Activated CD4-positive, alpha-beta T cell treated with anti-CD3 and anti-CD28 coated beads, Interleukin-2, amount 50 U/mL, for 4 hours (primary cell): ENCODE measurements around the gene SLC47A1.
"Not testable (repeated sequence)": the region's sequence is repeated elsewhere in the genome, so short reads cannot be mapped to it uniquely, and the experiment has no call there.

ENCODE experiments used
- DNase-seq, 2 experiments: peaks; one replicate each; pipeline ENCODE4 v3.0.0-alpha.2; 2020

Gene SLC47A1, protein sequence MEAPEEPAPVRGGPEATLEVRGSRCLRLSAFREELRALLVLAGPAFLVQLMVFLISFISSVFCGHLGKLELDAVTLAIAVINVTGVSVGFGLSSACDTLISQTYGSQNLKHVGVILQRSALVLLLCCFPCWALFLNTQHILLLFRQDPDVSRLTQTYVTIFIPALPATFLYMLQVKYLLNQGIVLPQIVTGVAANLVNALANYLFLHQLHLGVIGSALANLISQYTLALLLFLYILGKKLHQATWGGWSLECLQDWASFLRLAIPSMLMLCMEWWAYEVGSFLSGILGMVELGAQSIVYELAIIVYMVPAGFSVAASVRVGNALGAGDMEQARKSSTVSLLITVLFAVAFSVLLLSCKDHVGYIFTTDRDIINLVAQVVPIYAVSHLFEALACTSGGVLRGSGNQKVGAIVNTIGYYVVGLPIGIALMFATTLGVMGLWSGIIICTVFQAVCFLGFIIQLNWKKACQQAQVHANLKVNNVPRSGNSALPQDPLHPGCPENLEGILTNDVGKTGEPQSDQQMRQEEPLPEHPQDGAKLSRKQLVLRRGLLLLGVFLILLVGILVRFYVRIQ

DNA sequence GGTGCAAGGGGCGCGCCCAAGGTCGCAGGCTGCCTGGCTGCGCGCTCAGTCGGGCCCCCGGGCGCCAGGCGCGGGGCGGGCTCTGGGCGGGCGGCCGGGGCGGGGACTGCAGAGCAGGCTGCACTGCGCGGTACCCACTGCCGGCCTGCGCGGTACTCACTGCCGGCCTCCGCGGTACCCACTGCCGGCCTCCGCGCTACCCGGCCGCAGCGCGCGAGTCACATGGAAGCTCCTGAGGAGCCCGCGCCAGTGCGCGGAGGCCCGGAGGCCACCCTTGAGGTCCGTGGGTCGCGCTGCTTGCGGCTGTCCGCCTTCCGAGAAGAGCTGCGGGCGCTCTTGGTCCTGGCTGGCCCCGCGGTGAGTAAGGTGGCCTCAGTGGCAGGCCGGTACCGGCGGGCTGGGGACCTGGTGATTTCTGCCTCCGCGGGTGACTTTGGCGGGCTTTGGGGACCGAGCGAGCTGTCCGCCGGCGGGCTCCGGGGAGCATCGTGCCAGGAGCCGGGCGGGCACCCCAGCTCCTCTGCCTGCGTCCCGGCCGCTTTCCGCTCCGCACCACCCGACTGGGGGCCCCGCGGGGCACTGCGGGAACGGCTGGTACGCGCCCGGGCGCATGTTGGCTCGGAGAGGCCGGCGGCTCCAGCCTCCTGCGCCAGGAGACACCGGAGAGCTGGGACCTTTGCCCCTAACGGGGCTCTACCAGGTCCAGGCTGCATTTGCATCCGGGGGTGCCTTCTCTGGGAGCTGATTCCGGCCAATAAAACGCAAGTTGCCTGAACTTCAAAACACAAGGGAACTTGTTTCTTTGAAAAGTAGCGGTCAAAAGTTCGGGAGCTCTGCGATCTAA is at the start of gene SLC47A1:
Gene SLC47A1 (plus strand): TSS at position 137 of the 844 bp plus-strand sequence. CDS start 86 bp downstream, at position 223.
- DNase-seq: no peak

DNA sequence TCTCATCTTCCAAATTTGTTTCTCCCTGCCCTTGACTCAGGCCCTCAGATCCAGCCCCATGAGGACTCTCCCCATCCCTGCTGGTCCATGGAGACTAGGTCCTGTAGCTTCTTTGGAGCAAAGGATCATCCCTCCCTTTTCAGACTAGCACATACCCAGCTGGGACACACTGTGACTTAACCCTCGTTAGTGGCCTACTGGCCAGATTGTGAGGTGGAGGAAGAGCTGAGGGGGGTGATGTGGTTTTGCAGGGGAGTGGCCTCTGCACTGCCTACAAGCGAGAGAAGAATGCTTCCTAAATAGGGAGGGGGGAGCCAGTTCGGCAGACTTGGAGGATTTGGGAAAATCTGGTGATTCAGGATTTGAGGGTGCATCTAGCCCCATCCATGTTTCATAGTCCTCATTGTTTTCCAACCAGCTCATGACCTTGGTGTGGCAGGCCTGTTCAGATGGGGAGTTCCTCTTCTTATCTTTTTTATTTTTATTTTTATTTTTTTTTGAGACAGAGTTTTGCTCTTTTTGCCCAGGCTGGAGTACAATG is 47.8 kb upstream of the SLC47A1 start:
- no peak for DNase-seq

DNA sequence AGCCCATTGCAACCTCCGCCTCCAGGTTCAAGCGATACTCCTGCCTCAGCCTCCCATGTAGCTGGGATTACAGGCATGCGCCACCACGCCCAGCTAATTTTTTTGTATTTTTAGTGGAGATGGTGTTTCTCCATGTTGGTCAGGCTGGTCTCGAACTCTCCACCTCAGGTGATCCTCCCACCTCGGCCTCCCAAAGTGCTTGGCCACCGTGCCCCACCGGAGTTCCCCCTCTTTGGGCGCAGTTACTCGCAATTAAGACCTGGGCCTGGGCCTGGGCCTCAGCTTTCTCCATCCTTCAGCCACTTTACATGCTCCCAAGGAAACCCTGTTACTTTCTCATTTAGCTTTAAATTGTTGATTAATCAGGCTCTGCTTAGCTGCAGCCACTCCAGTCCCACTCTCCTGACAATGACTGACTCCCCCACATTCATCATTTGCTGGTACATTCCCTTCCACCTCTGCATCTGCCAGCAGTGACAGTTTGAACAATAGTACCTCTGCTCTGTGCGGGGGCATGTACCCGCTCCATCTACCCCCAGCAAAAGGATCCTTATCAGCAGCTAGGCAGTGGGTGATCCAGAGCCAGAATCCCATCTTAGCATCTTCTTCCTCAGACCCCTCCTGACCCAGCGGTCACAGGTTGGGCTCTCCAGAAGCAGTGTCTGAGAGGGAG is 47.2 kb upstream of the SLC47A1 start:
- no peak for DNase-seq

DNA sequence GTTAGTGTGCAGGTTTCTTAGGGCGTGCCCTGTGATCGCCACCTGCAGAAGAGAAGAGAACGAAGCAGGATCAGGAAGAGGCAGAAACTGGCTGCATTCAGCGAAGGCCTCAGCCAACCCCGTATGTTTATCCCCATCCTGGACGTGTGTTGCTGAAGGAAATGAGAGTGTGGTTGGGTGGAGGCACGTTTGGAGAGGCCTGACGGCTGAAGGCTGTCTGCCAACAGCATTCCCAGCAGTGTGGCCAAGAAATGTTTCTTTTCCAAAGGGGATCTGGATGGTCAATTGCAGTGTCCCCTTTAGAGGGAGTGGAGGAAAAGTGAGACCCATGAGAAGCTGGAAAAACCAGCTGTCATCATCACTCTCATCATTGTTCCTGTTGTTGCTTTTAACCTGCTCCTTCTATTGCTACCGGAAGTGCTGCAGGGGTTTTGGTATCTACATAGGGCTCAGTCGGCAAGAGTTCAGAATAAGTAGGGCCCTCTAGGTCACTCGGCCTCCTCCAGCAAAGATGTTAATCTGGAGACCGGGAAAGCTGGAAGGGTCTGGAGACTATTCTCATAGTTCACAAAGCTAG is 46.5 kb upstream of the SLC47A1 start:
- DNase-seq: no peak

DNA sequence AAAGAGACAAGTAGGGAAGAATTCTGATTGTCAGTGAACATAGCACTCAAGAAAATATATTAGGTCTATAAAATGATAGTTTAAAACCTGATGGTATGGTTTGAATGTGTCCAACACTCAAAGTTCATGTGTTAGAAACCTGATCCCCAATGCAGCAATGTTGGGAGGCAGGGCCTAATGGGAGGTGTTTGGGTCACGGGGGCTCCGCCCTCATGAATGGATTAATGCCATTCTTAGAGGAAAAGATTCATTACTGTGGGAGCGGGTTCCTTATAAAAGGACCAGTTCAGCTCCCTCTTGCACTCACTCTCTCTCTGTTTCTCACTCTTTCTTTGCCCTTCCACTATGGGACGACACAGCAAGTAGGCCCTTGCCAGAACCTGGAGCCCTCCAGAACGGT is 41.5 kb upstream of the SLC47A1 start:
- no peak for DNase-seq

DNA sequence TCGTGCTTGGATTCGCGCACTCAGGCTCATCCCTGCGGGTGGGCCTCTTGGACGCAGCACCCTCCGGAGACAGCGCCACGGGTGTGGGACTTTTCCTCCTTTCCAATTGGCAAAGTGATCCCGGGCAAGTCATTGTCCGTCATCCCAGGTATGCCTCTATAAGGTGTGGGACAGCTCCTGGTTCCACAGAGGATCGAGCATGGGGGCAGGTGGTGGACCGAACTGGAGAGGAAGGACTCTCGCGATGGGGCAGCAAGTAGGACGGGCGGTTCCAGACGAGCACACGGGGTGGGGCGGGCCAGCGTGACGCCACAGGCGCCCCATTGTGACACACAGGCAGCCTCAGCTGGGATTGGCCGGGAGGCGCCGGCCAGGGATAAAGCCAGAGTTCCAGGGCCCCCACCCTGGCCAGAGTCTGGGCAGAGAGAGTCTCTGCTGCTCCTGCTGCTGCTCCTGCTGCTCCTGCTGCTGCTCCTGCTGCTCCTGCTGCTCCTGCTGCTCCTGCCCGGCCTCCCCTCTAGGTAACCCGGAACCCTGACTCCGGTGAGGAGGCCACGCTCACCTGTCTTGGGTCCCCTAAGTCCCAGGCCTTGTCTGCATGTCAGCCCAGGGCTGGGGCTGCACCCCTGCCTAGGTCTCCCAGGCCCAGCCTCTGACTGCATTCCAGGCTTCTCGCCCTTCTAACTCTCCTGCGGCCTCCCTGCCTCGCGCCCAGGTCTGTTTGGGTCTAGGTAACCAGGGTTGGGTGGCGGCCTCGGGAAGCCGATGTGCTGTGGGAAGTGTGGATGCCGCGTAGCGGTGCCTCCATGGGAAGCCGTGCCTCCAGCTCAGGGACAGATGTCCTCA is 38.5 kb upstream of the SLC47A1 start:
- DNase-seq: no peak

DNA sequence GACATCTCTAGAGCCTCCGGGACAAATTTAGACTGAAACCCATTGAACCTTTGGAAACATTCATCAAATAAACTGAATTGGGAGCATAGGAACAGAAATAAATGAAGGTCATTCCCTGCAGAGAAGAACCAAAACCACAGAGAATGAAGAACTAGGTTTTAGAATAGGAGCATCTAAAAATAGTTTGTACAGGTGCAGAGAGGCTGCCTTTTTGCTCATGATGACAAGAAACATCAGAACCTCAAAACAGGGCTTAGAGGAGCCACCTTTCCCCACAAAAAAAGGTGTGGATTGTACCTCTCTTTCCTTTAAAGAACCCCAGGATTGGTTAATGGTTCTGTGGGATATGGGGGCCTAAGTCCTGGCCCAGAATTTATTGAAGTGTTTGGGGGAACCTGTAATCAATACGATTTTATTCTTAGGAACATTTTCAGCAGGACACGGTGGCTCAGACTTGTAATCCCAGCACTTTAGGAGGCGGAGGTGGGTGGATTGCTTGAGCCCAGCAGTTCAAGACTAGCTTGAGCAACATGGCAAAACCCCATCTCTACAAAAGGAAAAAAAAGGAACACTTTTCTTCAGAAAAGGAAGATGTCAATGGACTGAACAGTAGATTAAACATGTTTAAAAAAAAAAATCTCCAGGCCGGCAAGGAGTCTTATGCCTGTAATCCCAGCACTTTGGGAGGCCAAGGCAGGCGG is 37.7 kb upstream of the SLC47A1 start:
- DNase-seq: no peak

DNA sequence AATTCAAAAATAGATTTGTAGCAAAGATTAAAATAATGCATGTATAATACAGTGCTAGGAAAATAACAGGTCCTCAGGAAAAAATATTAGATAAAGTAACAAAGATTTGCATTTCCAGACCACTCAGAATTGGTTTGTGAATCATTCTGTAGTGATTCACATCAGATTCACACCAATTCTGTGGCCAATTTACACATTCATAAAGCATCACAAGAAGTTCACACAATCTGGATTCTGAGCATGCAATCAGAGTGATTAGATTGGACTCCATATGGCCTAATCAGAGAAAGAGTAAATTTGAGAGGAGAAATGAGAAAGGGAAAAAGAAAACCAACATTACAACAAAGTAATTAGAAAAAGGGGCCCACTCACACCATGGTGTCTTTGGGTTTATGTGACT is 36.0 kb upstream of the SLC47A1 start:
- DNase-seq: no peak

DNA sequence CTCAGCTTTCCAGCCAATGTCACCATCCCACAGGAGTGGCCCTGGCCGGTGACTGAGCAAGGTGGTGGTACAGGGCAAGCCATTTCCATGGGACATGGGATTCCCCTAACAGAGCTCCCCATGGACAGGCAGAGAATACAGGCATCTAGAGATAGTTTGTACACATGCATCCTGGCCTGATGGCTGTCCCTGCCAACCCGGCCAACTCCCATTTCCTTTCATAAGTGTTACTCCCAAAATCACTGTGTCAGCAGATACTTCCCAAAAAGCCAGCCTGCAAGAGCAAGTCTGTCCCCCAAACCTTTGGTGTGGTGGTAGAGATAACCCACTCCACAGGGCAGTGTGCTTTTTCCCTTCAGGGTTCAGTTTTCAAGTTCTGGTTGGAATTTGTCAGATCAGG is 32.4 kb upstream of the SLC47A1 start:
- no peak for DNase-seq

DNA sequence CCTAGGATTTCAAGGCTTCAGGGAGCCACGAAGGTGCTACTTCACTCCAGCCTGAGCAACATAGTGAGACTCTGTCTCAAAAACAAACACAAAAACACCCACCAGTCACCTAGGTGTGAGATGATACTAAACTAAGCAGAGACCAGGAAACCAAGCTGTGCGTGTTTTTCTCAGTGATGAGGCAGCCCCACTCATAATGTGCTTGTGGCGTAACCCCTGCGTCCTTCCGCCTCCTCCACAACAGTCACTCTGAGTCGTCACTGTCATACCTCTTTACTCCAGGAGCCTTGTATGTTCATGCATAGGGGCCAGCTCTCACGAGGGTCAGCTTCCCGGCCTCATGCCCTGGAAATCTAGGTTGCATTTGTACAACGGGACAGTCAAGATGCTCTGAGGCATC is 31.1 kb upstream of the SLC47A1 start:
- DNase-seq: no peak

DNA sequence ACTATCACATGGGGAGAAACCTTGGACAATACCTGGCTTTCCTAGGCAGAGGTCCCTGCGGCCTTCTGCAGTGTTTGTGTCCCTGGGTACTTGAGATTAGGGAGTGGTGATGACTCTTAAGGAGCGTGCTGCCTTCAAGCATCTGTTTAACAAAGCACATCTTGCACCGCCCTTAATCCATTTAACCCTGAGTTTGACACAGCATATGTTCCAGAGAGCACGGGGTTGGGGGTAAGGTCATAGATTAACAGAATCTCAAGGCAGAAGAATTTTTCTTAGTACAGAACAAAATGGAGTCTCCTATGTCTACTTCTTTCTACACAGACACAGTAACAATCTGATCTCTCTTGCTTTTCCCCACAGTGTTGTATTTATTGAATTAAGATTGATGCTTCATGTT is 28.1 kb upstream of the SLC47A1 start:
- not testable (repeated sequence) for DNase-seq

DNA sequence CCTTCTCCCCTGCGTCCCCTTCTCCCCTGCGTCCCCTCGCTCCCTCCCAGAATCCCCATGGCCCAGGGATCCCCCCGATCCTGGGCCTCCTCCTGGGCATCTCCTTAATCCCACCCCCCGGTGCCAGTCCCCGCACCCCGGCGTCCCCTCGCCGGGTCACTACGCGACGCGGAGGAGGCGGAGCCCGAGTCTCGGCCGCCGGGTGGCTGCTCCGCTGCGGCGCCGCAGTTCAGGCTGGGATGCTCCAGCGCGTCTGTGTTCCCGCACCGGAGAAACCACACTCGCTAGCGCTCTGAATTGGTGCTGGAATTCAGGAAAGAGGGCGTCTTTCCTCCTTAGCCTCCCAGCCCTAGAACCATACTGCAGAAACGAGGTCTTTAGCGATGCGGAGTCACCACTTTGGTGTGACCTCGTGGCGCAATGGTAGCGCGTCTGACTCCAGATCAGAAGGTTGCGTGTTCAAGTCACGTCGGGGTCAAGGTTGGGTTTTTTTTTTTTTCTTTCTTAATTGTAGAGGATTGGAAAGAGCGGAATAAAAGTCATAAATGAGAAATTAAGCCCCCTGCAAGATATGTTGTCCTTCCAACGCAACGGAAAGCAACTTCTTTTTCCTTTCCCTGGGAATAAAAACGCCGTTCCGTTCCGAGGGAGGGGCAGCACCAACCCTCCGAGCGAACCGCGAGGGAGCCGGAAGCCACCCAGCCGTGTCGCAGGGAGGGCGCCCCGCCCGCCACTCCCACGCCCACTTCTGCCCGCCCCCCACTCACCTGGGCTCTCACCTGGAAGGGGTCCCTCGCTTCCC is 25.7 kb upstream of the SLC47A1 start:
- DNase-seq: peak; percentile 74 to 82

DNA sequence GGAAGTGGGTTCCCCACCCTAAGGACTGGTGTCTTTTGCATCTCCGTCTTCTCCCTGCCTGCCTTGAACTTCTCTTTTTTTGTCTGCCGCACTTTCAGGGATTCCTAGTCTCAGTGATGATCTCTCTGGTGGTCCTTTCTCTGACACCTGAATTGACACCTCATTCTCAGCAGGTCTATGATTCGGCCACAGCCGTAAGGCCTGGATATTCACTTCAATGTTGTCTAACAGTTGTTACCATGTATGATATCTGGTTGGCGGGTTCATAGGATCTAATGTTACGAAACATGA is 25.1 kb upstream of the SLC47A1 start:
- DNase-seq: no peak

DNA sequence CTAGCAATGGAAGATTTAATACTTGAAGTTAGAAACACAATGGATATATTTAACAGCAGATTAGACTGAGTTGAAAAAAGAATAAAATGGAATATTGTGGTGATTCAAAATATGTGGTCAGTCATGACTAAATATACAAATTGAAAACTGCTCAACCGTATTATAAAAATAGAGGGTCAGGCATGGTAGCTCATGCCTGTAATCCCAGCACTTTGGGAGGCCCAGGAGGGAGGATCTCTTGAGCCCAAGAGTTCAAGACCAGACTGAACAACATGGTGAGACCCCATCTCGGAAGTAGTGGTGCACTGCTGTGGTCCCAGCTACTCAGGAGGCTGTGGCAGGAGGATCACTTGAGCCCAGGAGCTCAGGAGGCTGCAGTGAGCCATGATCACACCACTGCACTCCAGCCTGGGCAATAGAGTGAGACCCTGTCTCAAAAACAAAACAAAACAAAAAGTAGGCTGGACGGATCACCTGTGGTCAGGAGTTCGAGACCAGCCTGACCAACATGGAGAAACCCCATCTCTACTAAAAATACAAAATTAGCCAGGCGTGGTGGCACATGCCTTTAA is 24.3 kb upstream of the SLC47A1 start:
- not testable (repeated sequence) for DNase-seq

DNA sequence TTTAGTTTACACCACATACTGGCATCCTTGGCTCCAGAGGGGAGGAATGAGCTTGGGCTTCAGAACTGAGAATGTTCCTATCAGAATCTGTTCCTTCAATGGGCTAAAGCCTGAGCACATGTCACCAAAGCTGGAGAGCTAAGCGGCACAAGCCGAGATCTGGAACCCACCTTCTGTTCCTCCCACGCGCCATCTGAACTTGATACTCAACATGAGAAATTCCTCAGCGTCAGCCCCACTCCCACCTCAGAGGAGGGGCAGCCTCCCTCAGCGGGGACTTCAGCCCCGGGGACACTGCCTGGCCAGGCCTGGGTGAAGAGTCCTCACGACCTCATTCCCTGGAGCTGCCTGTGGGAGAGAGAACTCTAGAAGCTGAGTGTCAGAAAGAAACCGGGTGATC is 22.8 kb upstream of the SLC47A1 start:
- DNase-seq: no peak

DNA sequence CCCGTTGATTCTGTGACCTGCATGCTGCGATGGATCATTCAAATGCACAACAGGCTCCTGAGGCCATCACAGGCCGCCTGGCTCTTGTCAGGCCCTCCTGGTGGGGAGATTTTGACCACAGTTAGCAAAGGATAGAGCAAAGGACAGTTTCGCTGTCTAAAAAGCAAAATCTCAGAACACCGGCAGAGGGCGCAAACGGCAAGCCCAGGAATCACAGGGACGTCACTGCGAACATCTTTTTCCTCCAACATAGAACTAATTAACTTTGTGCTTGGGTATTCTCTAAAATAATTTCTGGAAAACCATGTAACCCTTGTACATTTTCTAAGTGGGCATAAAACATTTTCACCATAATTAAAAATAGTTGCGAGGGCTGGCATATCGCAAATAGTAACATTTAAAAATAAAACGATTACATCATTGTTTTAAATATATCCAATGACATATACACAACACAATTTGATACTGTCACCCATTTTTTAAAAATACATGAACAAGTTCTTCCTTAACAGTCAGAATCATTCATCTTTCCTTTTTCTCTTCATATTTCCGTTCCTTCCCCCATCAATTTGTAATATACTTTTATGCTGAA is 19.7 kb upstream of the SLC47A1 start:
- DNase-seq: peak; percentile 56 to 59

DNA sequence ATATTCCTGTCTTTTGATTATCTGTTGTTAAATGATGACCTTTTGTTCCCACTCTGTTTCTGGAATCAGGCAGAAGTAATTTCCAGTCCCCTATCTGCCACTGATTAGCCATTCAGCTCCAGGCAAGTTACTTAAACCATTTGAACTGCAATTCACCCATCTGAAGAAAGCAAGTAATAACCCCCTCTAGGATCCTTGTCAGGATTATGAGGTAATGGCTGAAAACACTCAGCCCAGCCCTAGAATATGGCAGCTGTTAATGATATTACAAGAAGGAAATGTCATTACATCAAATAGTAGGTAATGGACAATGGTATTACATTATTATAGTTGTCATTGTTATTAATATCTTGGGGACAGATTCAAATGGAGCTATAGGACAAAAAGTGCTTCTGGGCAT is 16.0 kb upstream of the SLC47A1 start:
- DNase-seq: no peak

DNA sequence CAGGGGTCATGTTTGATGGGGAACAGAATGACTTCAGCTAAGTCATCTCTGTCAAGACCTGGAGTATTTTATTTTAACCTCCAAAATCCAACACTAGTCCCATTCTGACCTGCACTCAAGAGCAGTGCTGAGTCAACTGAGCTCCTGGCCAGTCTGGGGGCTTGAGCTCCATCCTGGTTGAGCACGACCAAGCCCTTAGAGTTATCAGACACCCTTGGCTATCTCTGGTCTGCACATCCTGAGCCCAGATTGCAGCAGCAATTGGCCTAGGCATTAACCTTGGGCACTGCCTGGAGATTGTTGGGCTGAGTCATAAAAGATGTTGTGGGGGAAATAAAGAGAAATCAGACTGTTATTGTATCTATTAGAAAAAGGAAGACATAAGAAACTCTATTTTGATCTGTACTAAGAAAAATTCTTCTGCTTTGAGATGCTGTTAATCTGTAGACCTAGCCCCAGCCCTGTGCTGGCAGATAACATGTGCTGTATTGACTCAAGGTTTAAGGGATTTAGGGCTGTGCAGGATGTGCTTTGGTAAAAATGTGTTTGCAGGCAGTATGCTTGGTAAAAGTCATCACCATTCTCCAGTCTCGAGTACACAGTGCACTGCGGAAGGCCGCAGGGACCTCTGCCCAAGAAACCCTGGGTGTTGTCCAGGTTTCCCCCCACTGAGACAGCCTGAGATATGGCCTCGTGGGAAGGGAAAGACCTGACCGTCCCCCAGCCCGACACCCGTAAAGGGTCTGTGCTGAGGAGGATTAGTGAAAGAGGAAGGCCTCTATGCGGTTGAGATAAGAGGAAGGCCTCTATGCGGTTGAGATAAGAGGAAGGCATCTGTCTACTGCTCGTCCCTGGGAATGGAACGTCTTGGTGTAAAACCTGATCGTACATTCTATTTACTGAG is 14.0 kb upstream of the SLC47A1 start:
- not testable (repeated sequence) for DNase-seq
